GM18861 (cell line): Measurements from ENCODE around the gene ARHGAP26.
"Not testable (repeated sequence)": the region's sequence is repeated elsewhere in the genome, so short reads cannot be mapped to it uniquely, and the experiment has no call there.

Experiments used
- ATAC-seq: cut with Tn5 transposase; IDR thresholded peaks from one replicate; pipeline ENCODE4 v1.9.1; 2021; ENCODE audit not compliant: unreplicated experiment

The ARHGAP26 gene

GRCh38 chr5:142925795-142926194, 155.6 kb downstream of the ARHGAP26 start:
- ATAC-seq: no peak

- no peak for ATAC-seq
Measured at GRCh38 chr5:142926549-142926948, 156.4 kb downstream of the ARHGAP26 start.

GRCh38 chr5:142928999-142929398, 158.8 kb downstream of the ARHGAP26 start:
- not testable (repeated sequence) for ATAC-seq

- no peak for ATAC-seq
Measured at GRCh38 chr5:142929587-142929986, 159.4 kb downstream of the ARHGAP26 start.

GRCh38 chr5:142930395-142931110, 160.4 kb downstream of the ARHGAP26 start:
- no peak for ATAC-seq

- ATAC-seq: no peak
Measured at GRCh38 chr5:142931896-142932686, 161.9 kb downstream of the ARHGAP26 start.

- ATAC-seq: no peak
Measured at GRCh38 chr5:142934051-142934762, 164.0 kb downstream of the ARHGAP26 start.

GRCh38 chr5:142935014-142935413, 164.8 kb downstream of the ARHGAP26 start:
- no peak for ATAC-seq

GRCh38 chr5:142937374-142937773, 167.2 kb downstream of the ARHGAP26 start:
- no peak for ATAC-seq

- ATAC-seq: no peak
Measured at GRCh38 chr5:142938266-142938880, 168.2 kb downstream of the ARHGAP26 start.

- ATAC-seq: no peak
Measured at GRCh38 chr5:142939006-142939405, 168.8 kb downstream of the ARHGAP26 start.

- ATAC-seq: no peak
Measured at GRCh38 chr5:142939884-142940283, 169.7 kb downstream of the ARHGAP26 start.

- ATAC-seq: no peak
Measured at GRCh38 chr5:142941245-142941644, 171.1 kb downstream of the ARHGAP26 start.

GRCh38 chr5:142942901-142943300, 172.7 kb downstream of the ARHGAP26 start:
- no peak for ATAC-seq

GRCh38 chr5:142944140-142944539, 174.0 kb downstream of the ARHGAP26 start:
- ATAC-seq: no peak

GRCh38 chr5:142945321-142945720, 175.1 kb downstream of the ARHGAP26 start:
- no peak for ATAC-seq

GRCh38 chr5:142945845-142946244, 175.7 kb downstream of the ARHGAP26 start:
- no peak for ATAC-seq

GRCh38 chr5:142946547-142947426, 176.6 kb downstream of the ARHGAP26 start:
- no peak for ATAC-seq

GRCh38 chr5:142947427-142947709, 177.2 kb downstream of the ARHGAP26 start:
- no peak for ATAC-seq

GRCh38 chr5:142952229-142952628, 182.1 kb downstream of the ARHGAP26 start:
- ATAC-seq: no peak
